NAMALWA (cell line): Measurements from ENCODE around the gene ALLC.
"Not testable (repeated sequence)": the region's sequence is repeated elsewhere in the genome, so short reads cannot be mapped to it uniquely, and the experiment has no call there.

Experiments used
- DNase-seq: peaks from one replicate; pipeline ENCODE4 v3.0.0-alpha.2; 2015; ENCODE audit warnings: low spot score

The ALLC gene

GRCh38 chr2:3657881-3658280, at the start of gene ALLC:
Gene ALLC, plus strand, starts transcription at chr2:3658200. Its CDS starts 12,958 bp downstream, at chr2:3671158.
- DNase-seq, result no peak

DNA sequence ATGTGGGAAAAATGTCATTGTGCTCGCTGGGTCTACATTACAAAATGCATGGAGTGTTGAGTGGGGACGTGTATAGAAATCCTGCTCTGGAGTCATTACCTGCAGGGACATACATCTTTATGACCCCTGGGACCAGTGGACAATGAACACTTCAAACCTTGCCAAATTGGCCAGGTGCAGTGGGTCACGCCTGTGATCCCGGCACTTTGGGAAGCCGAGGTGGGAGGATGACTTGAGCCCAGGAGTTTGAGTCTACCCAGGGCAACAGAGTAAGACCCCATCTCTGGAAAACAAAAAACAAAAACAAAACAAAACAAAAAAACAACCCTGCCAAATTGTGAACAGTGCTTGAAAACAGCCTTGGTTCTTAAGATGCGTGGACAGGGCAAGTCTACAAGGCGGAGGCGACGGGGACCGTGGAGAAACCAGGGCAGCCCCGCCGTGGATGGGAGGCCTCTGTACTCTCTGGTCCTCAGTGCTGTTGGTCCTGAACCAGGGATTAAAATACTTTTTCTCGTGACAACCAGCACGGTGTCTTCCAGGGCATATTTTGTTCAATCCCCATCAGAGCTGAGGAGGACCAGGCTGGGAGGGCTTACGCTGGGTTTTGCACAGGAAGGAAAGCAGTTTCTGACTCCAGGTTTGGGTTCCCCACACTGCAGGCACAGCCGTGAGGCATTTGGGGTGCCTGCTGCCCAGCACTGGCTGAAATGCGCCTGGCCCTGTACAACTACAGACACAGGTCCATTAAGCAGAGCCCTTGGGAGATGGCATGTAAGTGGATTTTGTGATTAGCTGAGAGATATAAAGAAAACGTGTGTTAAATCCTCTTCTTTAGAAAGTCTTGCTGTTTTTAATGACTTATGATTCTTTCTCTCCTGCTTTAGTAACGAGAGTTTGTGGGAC, 49.4 kb upstream of the ALLC start:
- DNase-seq, result no peak

GRCh38 chr2:3609279-3609673, 48.7 kb upstream of the ALLC start:
- not testable (repeated sequence) for DNase-seq

- DNase-seq, result no peak
Measured at GRCh38 chr2:3610415-3610814, 47.6 kb upstream of the ALLC start.

- no peak for DNase-seq
Measured at GRCh38 chr2:3610881-3611505, 47.0 kb upstream of the ALLC start.

DNA sequence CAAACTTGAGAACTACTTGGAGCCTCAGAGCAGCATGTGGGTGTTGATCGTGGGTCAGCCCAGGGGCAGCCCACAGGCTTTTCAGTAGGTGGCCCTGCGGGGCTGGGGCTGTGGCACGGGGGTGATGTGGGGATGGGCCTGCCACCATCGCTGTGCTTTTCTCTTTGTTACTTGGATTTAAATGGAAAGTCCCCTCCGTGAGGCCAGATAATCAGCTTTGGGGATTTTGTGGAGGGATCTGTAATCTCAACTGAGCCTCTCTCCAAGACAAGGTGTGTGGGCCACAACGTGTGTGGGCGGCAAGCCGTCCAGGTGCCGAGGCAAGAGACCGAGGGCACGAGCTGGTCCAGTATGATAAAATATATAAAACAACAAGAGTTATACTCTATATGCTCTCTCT, 46.4 kb upstream of the ALLC start:
- no peak for DNase-seq

DNA sequence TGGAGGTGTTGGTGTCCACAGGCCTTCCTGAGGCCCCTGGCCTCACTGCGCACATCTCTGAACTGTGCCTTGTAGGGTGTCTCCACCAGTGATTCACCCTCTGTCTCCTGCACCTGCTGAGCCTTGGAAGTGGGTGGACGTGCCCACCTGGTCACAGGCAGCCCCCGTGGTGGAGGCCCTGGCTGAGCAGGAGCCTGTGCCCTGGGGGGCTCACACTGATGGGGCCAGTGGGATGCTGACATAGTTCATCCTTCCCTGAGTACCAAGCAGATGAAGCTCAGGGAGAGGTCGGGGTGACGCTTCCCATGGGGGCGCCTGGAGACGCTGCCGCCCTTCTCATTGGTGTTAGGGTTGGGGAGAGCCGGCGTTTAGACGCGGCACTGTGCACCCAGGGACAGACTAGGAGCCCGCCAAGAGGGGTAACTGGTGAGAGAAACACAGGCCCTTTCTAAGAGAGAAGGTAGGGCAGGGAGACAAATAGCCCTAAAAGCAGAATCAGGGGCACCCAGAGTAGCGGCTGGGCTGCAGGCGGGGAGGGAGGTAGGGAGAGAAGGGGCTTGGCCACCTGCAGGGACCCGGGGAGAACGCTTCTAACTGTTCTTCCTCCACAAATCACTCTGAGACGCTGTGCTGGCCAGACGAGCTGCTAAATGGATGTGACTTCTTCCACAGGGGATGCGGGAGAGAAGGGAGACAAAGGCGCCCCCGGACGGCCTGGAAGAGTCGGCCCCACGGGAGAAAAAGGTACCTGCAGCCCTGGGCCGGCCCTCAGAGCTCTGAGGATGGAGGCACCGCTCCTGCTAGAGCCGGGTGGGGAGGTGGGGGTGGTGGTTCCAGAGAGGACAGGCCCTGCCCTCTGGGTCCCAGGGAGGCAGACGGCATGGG, 45.1 kb upstream of the ALLC start:
- DNase-seq, result no peak

GRCh38 chr2:3613524-3613905, 44.5 kb upstream of the ALLC start:
- DNase-seq, result no peak

GRCh38 chr2:3614743-3615142, 43.3 kb upstream of the ALLC start:
- not testable (repeated sequence) for DNase-seq

GRCh38 chr2:3615541-3616200, 42.3 kb upstream of the ALLC start:
- DNase-seq, result not testable (repeated sequence)

GRCh38 chr2:3616435-3617197, 41.4 kb upstream of the ALLC start:
- not testable (repeated sequence) for DNase-seq

- DNase-seq, result no peak
Measured at GRCh38 chr2:3617198-3617890, 40.7 kb upstream of the ALLC start.

GRCh38 chr2:3618367-3618766, 39.6 kb upstream of the ALLC start:
- no peak for DNase-seq

- no peak for DNase-seq
Measured at GRCh38 chr2:3619033-3619432, 39.0 kb upstream of the ALLC start.

- not testable (repeated sequence) for DNase-seq
Measured at GRCh38 chr2:3619661-3620060, 38.3 kb upstream of the ALLC start.

GRCh38 chr2:3620834-3621233, 37.2 kb upstream of the ALLC start:
- DNase-seq, result no peak

GRCh38 chr2:3622967-3623366, 35.0 kb upstream of the ALLC start:
- no peak for DNase-seq

- DNase-seq, result no peak
Measured at GRCh38 chr2:3624059-3624794, 33.8 kb upstream of the ALLC start.

GRCh38 chr2:3625186-3625585, 32.8 kb upstream of the ALLC start:
- no peak for DNase-seq
